RPMI7951 (cell line): ENCODE results near the gene RAPGEF3. TPM values are rescaled to one million over a fixed set of nuclear protein-coding genes. Genes with fewer than 3 reads are reported as not detected.

Experiments used
- DNase-seq: peaks from one replicate; pipeline ENCODE4 v3.0.0-alpha.2; 2012; ENCODE audit warnings: low read depth
- total RNA-seq: library from RNA; depleted of rRNA; stranded (reverse); fragments of >200 nt; shearing (Covaris generic); gene quantifications from 2 replicates; pipeline ENCODE4 v1.2.3, GENCODE V29; 2014; rRNA removed

RAPGEF3 gene
- total RNA-seq = 0.48 and 0.88 TPM in 2 replicates

GRCh38 chr12:47758834-47759690 is at the start of gene RAPGEF3:
Gene RAPGEF3, minus strand, starts transcription at chr12:47758880. Its CDS starts 324 bp downstream, at chr12:47758556.
- DNase-seq = peak; percentile 79

- DNase-seq = peak; percentile 72
Observed at GRCh38 chr12:47808050-47808449, 49.4 kb upstream of the RAPGEF3 start.

- DNase-seq = no peak
Observed at GRCh38 chr12:47807338-47807737, 48.7 kb upstream of the RAPGEF3 start.

GRCh38 chr12:47805417-47805816 is 46.7 kb upstream of the RAPGEF3 start:
- no peak for DNase-seq

- DNase-seq = no peak
Observed at GRCh38 chr12:47804171-47804570, 45.5 kb upstream of the RAPGEF3 start.

- DNase-seq = no peak
Observed at GRCh38 chr12:47803191-47803875, 44.7 kb upstream of the RAPGEF3 start.

GRCh38 chr12:47802312-47802711 is 43.6 kb upstream of the RAPGEF3 start:
- peak; percentile 50 for DNase-seq

- DNase-seq = no peak
Observed at GRCh38 chr12:47801904-47802246, 43.2 kb upstream of the RAPGEF3 start.

- no peak for DNase-seq
Observed at GRCh38 chr12:47801170-47801903, 42.7 kb upstream of the RAPGEF3 start.

- no peak for DNase-seq
Observed at GRCh38 chr12:47800582-47800981, 41.9 kb upstream of the RAPGEF3 start.

GRCh38 chr12:47799357-47799955 is 40.8 kb upstream of the RAPGEF3 start:
- DNase-seq = no peak

- DNase-seq = no peak
Observed at GRCh38 chr12:47798382-47798948, 39.8 kb upstream of the RAPGEF3 start.

GRCh38 chr12:47797441-47797840 is 38.8 kb upstream of the RAPGEF3 start:
- no peak for DNase-seq

GRCh38 chr12:47795814-47796411 is 37.2 kb upstream of the RAPGEF3 start:
- no peak for DNase-seq

GRCh38 chr12:47795121-47795813 is 36.6 kb upstream of the RAPGEF3 start:
- DNase-seq = no peak

- no peak for DNase-seq
Observed at GRCh38 chr12:47794679-47795078, 36.0 kb upstream of the RAPGEF3 start.

GRCh38 chr12:47793015-47793681 is 34.5 kb upstream of the RAPGEF3 start:
- no peak for DNase-seq

GRCh38 chr12:47791874-47792273 is 33.2 kb upstream of the RAPGEF3 start:
- no peak for DNase-seq

GRCh38 chr12:47791351-47791746 is 32.7 kb upstream of the RAPGEF3 start:
- DNase-seq = no peak
